Activated naive CD4-positive, alpha-beta T cell treated with anti-CD3 and anti-CD28 coated beads, Interleukin-2, amount 50 U/mL, for 16 hours (primary cell): ENCODE measurements around the gene PPP1R36.
"Not testable (repeated sequence)": the region's sequence is repeated elsewhere in the genome, so short reads cannot be mapped to it uniquely, and the experiment has no call there.

Experiments used
- DNase-seq: peaks from one replicate; pipeline ENCODE4 v3.0.0-alpha.2; 2020

Gene PPP1R36

GRCh38 chr14:64549791-64550620, at the start of gene PPP1R36:
Gene PPP1R36, plus strand, starts transcription at chr14:64549961. Its CDS starts 37 bp downstream, at chr14:64549998.
- peak; percentile 52 for DNase-seq

- DNase-seq: no peak
Observed at GRCh38 chr14:64500088-64500487, 49.7 kb upstream of the PPP1R36 start.

GRCh38 chr14:64501411-64502171, 48.2 kb upstream of the PPP1R36 start:
- DNase-seq: no peak

GRCh38 chr14:64502456-64502855, 47.3 kb upstream of the PPP1R36 start:
- no peak for DNase-seq

GRCh38 chr14:64502887-64503433, 46.8 kb upstream of the PPP1R36 start:
- DNase-seq: peak; percentile 30

- DNase-seq: peak; percentile 93
Observed at GRCh38 chr14:64503434-64504309, 46.1 kb upstream of the PPP1R36 start, which contains the start of gene ZBTB25. Gene ZBTB25, minus strand, starts transcription at chr14:64503838. Its CDS starts 13,305 bp downstream, at chr14:64490533.

GRCh38 chr14:64504310-64504896, 45.4 kb upstream of the PPP1R36 start, which contains the start of gene ZBTB1:
Gene ZBTB1, plus strand, starts transcription at chr14:64504770. Its CDS starts 16,735 bp downstream, at chr14:64521505.
- DNase-seq: peak; percentile 91

- DNase-seq: peak; percentile 85
Observed at GRCh38 chr14:64504897-64505794, 44.6 kb upstream of the PPP1R36 start.

GRCh38 chr14:64506721-64507120, 43.0 kb upstream of the PPP1R36 start:
- no peak for DNase-seq

GRCh38 chr14:64507376-64508156, 42.2 kb upstream of the PPP1R36 start:
- peak; percentile 57 for DNase-seq

- DNase-seq: no peak
Observed at GRCh38 chr14:64508215-64508776, 41.5 kb upstream of the PPP1R36 start.

GRCh38 chr14:64509036-64509435, 40.7 kb upstream of the PPP1R36 start:
- DNase-seq: no peak

- DNase-seq: peak; percentile 57
Observed at GRCh38 chr14:64510825-64511671, 38.7 kb upstream of the PPP1R36 start.

- no peak for DNase-seq
Observed at GRCh38 chr14:64513271-64513670, 36.5 kb upstream of the PPP1R36 start.

- DNase-seq: no peak
Observed at GRCh38 chr14:64515053-64515452, 34.7 kb upstream of the PPP1R36 start.

- no peak for DNase-seq
Observed at GRCh38 chr14:64516969-64517368, 32.8 kb upstream of the PPP1R36 start.

- not testable (repeated sequence) for DNase-seq
Observed at GRCh38 chr14:64517667-64518066, 32.1 kb upstream of the PPP1R36 start.

GRCh38 chr14:64518229-64518628, 31.5 kb upstream of the PPP1R36 start:
- DNase-seq: no peak

GRCh38 chr14:64520699-64521098, 29.1 kb upstream of the PPP1R36 start:
- DNase-seq: no peak
